Stimulated activated CD8-positive, alpha-beta memory T cell treated with anti-CD3 and anti-CD28 coated beads, Interleukin-7, amount 100 ng/mL, for 1 hour (primary cell): ENCODE measurements around the gene MYO5B.
"Not testable (repeated sequence)": the region's sequence is repeated elsewhere in the genome, so short reads cannot be mapped to it uniquely, and the experiment has no call there.

Source experiments
- DNase-seq, 2 donors: peaks; one replicate each; pipeline ENCODE4 v3.0.0-alpha.2; 2020; ENCODE audit warnings: low read depth in 2 of 2

The MYO5B gene

GRCh38 chr18:49798001-49798400 lies 396.9 kb downstream of the MYO5B start:
- DNase-seq = no peak

- no peak for DNase-seq
These were observed 399.1 kb downstream of the MYO5B start for GRCh38 chr18:49795612-49796552.

- DNase-seq = no peak
These were observed 400.2 kb downstream of the MYO5B start for GRCh38 chr18:49794743-49795142.

- not testable (repeated sequence) for DNase-seq
These were observed 405.3 kb downstream of the MYO5B start for GRCh38 chr18:49789560-49790134.

- DNase-seq = no peak
These were observed 406.5 kb downstream of the MYO5B start for GRCh38 chr18:49788327-49788898.

GRCh38 chr18:49786019-49786720 lies 408.8 kb downstream of the MYO5B start:
- no peak for DNase-seq

GRCh38 chr18:49784427-49785185 lies 410.3 kb downstream of the MYO5B start:
- DNase-seq = no peak

GRCh38 chr18:49783631-49784030 lies 411.3 kb downstream of the MYO5B start:
- DNase-seq = not testable (repeated sequence)

- DNase-seq = no peak
These were observed 416.0 kb downstream of the MYO5B start for GRCh38 chr18:49778826-49779465.
